Astrocyte (in vitro differentiated cells and primary cell): Measurements from ENCODE around the gene LRMDA.

ENCODE experiments used
- EZH2 ChIP-seq: IDR thresholded peaks from 2 replicates; pipeline ENCODE4 v1.6.1; 2012; ENCODE audit warnings: mild to moderate bottlenecking, low read length, inconsistent platforms; ENCODE audit not compliant: insufficient read depth
- TF ChIP-seq, protein P1 (sequence below): IDR thresholded peaks from 2 replicates; pipeline ENCODE4 v1.5.1; 2011; ENCODE audit warnings: low read depth, mild to moderate bottlenecking, inconsistent platforms, low read length, moderate library complexity; ENCODE audit not compliant: insufficient read depth

DNA sequence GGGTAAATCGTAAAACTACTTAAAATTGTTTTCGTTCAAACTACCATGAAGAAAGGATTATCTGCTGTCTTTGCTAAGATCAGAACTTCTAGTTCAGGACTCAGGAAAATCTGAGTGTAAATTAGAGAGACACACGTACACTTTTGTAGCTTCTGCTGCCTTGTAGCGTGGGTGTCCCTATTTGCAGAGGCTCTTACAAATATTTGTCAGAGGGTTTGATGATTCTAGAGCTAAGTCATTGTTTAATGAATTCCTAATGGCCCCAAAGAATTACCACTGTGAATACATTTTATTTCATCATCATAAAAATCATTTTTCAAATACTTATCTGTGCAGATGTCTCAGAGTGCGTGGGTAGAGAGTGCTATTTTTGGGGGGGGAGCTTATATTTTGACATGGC lies 314.9 kb downstream of the LRMDA start:
- TF ChIP-seq, protein P1, sequence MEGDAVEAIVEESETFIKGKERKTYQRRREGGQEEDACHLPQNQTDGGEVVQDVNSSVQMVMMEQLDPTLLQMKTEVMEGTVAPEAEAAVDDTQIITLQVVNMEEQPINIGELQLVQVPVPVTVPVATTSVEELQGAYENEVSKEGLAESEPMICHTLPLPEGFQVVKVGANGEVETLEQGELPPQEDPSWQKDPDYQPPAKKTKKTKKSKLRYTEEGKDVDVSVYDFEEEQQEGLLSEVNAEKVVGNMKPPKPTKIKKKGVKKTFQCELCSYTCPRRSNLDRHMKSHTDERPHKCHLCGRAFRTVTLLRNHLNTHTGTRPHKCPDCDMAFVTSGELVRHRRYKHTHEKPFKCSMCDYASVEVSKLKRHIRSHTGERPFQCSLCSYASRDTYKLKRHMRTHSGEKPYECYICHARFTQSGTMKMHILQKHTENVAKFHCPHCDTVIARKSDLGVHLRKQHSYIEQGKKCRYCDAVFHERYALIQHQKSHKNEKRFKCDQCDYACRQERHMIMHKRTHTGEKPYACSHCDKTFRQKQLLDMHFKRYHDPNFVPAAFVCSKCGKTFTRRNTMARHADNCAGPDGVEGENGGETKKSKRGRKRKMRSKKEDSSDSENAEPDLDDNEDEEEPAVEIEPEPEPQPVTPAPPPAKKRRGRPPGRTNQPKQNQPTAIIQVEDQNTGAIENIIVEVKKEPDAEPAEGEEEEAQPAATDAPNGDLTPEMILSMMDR, result no peak
- TF ChIP-seq EZH2, result no peak
